Inferior parietal cortex (tissue), 1 donor: Measurements from ENCODE around the gene CHRNB1.

Experiments
- DNase-seq: peaks from one replicate; pipeline ENCODE4 v3.0.0-alpha.2; 2016; ENCODE audit errors: extremely low spot score

Gene CHRNB1

DNA sequence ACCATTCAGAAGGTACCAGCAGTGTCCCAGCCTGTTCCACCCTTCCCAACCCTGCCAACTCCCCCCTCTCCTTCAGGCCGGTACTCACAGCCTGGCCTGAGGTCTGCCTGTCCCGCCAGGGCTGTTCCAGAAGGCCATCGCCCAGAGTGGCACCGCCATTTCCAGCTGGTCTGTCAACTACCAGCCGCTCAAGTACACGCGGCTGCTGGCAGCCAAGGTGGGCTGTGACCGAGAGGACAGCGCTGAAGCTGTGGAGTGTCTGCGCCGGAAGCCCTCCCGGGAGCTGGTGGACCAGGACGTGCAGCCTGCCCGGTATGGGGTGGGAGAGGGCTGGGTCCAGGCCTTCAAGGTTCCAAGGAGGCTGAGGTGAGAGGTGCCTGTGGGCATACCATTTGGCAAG lies 30.0 kb upstream of the CHRNB1 start:
- DNase-seq = no peak

DNA sequence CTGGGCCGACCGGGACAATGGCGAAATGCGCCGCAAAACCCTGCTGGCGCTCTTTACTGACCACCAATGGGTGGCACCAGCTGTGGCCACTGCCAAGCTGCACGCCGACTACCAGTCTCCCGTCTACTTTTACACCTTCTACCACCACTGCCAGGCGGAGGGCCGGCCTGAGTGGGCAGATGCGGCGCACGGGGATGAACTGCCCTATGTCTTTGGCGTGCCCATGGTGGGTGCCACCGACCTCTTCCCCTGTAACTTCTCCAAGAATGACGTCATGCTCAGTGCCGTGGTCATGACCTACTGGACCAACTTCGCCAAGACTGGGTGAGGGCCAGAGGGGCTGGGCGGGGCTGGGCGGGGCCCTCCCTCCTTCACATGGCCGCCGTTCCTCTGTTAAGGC lies 29.1 kb upstream of the CHRNB1 start:
- no peak for DNase-seq

DNA sequence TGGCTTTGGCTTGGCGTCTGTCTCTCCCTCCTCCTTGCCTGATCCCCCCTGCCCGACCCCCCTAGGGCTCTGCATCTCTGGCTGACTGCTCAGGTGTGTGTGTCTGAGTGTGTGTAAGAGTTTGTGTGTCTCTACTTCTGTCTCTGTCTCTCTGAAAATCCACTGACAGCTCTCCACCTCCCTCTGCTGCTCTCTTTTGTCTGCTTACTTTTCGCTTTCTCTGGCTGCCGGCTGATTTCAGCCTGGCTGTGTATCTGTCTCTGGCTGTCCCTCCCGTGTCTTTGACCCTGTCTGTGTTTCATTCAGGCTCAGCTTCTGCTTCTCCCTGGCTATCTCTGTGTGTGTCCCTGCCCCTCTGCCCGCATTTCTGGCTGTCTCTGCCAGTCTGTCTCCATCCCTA lies 28.5 kb upstream of the CHRNB1 start:
- no peak for DNase-seq

DNA sequence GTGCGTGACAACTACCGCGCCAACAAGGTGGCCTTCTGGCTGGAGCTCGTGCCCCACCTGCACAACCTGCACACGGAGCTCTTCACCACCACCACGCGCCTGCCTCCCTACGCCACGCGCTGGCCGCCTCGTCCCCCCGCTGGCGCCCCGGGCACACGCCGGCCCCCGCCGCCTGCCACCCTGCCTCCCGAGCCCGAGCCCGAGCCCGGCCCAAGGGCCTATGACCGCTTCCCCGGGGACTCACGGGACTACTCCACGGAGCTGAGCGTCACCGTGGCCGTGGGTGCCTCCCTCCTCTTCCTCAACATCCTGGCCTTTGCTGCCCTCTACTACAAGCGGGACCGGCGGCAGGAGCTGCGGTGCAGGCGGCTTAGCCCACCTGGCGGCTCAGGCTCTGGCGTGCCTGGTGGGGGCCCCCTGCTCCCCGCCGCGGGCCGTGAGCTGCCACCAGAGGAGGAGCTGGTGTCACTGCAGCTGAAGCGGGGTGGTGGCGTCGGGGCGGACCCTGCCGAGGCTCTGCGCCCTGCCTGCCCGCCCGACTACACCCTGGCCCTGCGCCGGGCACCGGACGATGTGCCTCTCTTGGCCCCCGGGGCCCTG lies 27.7 kb upstream of the CHRNB1 start:
- no peak for DNase-seq

DNA sequence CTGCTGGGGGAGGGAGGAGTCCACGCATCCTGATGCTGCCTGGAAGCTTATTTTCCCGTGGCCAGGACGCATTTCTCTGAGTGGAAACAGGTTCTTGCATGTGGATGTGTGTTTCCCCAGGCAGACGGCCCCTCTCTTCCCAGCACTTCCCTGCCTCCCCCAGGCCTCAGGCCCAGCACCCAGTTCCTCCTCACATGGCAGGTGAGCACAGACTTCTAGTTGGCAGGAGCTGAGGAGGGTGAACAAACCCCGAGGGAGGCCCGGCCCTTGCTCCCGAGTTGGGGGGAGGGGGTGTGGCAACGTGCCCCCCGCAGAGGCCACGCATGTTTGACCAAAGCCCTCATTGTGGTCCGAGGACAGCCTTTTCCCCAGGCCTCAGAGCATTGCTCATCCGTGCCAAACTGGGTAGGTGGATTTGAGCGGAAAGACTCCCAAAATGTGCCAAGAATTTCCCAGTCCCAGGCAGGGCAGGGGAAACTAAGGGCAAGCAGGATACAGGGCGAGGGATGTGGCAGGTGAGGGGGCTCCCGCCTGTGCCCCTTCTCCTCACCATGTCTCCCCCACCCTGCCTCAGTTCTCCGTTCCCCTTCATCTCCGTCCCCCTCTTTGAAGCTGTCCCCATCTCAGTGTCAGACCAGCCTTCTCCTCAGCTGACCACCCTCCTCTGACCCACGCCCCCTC lies 26.2 kb upstream of the CHRNB1 start:
- DNase-seq = no peak

DNA sequence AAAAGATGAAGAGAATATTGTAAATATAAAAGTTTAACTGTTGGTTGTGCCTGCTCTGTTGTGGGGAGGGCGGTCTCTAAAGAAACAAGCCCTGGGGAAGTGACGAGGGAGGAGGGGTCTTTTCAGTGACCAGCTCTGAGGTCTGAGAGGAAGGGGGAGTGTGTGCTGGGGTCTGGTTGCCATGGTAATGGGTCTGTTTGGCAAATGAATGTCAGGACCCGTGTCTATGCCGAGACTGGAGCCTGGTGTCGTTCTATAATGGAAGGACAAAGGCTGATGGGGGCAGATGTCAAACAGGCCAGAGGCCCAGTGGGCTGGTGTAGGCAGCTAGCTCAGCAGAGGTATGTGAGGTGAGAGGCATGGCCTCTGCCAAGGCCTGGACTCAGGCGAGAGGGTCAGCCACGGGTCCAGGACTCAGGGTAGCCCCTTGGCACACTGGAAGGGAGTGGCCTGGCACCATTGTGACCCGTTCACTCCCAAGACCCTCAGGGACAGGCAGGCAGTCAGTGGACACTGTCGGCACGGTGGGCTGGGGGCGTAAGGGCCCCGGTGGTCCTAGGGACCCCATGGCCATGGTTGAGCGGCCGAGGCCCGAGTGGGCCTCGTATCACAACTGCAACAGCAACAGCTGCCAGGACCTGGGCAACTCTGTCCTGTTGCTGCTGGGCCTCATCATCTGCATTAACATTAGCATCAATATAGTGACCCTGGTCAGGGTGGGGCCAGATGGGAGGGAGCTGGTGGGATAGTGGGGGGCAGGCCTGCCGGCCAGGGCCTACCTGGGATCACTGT lies 24.8 kb upstream of the CHRNB1 start, which contains the start of gene SPEM1:
TSS of gene SPEM1 (plus strand) at position 506 of the 792 bp plus-strand sequence. CDS start at position 567, 61 bp downstream.
- DNase-seq = no peak

DNA sequence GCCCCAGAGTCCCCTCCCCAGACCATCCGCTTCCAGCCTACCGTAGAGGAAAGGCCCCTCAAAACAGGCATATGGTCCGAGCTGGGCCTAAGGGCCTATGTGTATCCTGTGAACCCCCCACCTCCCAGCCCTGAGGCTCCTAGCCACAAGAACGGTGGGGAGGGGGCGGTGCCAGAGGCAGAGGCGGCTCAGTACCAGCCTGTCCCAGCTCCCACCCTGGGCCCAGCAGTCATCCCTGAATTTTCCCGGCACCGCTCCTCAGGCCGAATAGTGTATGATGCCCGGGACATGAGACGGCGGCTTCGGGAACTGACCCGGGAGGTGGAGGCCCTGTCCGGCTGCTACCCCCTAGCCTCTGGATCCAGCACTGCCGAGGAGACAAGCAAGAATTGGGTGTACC lies 23.7 kb upstream of the CHRNB1 start:
- no peak for DNase-seq

DNA sequence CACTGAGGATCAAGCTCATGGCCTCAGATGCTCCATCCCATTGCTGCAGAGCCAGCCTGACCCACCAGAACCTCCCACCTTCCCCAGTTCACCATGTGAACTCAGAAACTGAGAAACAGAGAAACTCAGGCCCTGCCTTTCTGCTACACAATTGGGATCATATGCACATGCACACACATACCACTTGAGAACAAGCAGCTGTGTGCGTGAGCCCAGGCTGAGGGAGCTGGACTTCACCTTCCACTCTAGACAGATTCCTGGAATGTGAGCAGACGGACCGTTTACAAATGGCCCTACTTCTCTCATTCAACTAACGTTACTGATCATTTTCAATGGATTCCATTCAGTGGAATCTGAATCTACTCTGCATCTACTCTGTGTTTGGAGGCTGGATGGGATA lies 21.2 kb upstream of the CHRNB1 start:
- no peak for DNase-seq

DNA sequence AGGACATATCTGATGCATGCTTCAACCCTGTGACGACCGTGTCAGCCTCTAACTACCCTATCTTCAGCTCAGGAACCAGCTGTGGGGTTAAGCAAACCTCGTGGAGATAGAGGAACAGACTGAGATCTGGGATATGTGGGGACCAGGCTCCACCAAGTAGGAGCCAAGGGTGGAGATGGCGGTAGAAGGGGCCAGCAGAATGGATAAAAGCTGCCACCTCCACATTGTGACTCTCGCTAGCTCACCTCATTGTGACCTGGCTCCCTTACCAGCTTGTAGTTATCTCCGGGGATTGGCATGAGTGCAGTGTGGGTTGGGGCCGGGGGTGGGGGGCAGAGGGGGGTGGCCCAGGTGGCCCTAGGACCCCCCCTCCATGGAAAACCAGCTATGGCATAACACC lies 19.5 kb upstream of the CHRNB1 start, which contains the start of gene SPEM2:
TSS of gene SPEM2 (plus strand) at position 301 of the 400 bp plus-strand sequence. CDS start at position 374, 73 bp downstream.
- DNase-seq = no peak

DNA sequence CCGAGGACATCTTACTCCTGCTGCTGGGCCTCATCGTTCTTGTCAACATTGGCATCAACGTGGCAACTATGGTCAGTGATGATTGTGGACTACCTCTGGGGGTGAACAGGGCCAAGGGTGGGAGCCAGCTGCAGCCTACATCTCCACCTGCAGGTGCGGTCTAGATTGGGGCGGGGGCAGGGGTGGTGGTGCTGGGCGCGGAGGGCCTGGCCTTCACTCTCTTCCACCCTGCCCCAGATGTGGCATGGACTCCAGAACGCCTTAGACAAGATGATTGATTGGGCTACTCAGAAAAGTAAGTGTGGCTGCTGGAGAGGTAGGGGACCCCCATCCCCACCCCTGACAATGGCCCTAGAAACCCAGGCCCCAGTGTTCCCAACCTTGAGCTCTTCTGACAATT lies 19.1 kb upstream of the CHRNB1 start:
- no peak for DNase-seq

DNA sequence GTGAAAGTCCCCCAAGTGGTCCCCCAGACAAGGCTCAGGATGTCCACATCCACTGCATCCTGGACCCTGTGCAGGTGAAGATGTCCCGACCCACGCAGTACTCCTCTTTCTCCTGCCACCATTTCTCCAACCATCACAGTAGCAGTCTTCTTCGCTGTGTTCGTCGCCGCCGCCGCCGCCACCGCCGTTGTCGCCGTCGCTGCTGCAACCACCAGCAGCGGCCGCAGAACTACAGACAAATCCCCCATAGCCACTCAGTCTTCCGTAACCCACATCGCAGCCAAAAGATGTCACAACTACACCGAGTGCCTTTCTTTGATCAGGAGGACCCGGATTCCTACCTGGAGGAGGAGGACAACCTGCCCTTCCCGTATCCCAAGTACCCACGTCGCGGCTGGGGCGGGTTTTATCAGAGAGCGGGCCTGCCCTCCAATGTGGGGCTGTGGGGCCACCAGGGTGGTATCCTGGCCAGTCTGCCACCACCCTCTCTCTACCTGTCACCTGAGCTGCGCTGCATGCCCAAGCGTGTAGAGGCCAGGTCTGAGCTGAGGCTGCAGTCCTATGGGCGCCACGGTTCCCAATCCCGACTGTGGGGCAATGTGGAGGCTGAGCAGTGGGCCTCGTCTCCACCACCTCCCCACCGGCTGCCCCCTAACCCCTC lies 18.5 kb upstream of the CHRNB1 start:
- DNase-seq = no peak

DNA sequence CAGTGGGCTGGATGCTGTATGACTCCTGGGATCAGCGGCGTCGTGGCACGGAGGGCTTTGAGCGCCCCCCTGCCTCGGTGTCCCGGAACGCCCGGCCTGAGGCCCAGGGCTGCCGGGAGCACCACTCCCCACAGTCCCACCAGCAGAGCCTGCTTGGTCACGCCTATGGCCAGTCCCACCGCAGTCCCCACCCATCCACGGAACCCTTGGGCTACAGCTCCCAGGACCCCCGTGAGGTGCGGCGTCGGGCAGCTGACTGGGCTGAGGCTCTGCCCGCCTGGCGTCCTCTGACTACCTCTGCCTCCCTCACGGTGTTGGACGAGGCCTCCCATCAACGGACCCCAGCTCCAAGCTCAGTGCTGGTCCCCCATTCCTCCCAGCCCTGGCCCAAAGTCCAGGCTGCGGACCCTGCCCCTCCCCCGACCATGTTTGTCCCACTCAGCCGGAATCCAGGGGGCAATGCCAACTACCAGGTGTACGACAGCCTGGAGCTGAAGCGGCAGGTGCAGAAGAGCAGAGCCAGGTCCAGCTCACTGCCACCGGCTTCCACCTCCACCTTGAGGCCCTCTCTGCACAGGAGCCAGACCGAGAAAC lies 17.9 kb upstream of the CHRNB1 start:
- no peak for DNase-seq

DNA sequence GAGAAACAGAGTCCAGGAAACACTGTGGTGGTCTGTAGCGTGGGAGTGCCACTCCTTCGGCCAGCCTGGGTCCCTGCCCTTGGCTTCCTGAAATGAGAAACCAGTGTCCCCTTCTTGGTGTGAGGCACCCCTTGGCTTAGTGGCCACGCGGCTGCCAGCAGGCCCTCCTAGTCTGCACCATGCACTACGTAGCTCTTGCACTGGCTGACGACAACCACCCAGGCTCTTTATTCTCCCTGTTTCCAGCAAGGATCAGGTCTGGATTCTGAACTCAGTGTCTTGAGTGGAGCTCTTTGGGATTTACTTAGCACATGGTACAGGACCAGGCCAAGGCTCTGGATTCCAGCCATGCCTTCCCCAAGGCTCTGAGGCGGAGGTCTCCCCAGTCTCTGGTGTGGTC lies 17.3 kb upstream of the CHRNB1 start:
- DNase-seq = no peak

DNA sequence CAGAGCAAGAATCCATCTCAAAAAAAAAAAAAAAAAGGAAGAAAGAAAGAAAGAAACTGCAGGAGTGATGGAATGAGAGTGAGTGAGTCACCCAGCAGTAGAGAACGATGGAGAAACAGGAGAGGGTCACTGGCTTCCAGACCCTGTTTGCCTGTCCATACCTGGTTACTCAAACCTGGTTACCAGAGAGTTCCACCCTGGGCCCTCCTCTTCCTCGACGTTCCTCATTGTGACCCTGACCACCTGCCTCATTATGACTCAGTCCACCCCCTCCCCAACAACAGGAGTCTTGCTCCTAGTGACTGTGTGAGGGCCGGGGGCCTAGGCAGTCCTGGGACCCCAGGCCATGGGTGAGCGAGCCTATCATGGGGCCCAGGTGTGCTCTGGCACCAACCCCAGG lies 16.3 kb upstream of the CHRNB1 start, which contains the start of gene SPEM3:
TSS of gene SPEM3 (plus strand) at position 301 of the 400 bp plus-strand sequence. CDS start at position 347, 46 bp downstream.
- DNase-seq = no peak

DNA sequence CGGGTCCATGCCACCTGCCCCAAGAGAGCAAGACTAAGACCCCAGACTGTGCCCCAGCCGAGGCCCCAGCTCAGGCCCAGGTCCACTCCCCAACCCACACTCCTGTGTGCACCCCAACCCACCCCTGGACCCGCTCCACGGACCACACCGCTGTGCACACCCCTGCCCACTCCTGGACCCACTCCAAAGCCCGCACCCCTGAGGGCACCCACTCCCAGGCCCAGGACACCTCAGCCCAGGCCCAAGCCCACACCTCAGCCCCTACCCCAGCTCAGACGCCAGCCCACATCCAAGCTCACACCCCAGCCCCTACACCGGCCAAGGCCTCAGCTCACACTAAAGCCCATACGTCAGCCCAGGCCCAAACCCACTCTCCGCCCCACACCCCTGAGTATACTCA lies 15.1 kb upstream of the CHRNB1 start:
- no peak for DNase-seq

DNA sequence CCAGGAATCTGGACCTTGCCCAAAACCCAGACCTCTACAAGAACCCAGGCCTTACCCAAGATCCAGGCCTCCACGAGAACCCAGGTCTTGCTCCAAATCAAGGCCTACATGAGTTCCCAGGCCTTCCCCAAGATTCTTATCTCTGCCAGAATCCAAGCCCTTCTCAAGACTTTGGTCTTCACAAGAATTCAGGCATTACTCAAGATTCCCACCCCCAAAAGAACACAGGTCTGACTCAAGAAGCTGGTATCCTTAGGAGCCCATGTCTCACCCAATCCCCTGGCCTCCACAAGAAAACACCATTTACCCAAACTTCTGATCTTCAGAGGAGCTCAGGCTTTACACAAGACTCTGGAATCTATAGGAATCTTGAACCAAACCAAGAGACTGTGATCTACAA lies 13.6 kb upstream of the CHRNB1 start:
- DNase-seq = no peak

DNA sequence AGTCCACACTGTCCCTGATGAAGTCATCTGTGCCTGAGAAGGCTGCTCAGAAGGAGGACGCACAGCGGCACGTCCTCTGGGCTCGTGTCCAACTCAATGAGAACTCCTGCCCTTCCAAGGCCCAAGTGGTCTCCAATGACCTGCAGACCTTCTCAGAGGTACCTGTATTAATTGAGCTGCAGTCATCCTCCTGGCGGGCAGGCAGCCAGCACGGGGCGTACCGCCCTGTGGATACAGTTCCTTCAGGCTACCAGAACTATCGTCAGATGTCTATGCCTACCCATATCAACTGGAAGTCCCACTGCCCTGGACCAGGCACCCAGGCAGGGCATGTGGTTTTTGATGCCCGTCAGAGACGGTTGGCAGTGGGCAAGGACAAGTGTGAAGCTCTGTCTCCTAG lies 12.6 kb upstream of the CHRNB1 start:
- no peak for DNase-seq

DNA sequence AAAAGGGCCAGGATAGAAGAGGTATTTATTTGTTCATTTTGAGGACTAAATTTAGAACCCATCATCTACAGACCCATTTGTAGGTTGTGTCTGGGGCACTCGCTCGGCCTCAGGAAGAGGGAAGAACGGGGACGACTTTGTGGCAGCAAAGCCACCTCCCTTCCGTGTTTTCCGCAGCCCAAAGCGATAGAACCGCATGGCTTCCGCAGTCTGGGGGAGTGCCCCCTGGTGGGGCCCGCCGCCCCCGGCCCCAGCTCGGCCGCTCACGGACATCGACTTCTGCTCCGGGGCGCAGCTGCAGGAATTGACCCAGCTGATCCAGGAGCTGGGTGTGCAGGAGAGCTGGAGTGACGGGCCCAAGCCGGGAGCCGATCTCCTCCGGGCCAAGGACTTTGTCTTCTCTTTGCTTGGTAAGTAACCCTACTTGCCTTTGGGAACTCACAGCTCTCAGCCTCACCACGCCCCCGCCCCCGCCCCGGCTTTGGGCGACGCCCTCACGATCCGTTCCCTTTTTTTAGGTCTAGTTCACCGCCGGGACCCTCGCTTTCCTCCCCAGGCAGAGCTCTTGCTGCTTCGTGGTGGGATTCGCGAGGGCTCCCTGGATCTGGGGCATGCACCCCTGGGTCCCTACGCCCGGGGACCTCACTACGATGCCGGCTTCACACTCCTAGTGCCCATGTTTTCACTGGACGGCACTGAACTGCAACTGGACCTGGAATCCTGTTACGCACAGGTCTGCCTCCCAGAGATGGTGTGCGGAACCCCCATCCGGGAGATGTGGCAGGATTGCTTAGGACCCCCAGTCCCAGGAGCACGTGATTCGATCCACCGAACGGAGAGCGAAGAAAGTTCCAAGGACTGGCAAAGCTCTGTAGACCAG lies 8.9 kb upstream of the CHRNB1 start:
- no peak for DNase-seq

DNA sequence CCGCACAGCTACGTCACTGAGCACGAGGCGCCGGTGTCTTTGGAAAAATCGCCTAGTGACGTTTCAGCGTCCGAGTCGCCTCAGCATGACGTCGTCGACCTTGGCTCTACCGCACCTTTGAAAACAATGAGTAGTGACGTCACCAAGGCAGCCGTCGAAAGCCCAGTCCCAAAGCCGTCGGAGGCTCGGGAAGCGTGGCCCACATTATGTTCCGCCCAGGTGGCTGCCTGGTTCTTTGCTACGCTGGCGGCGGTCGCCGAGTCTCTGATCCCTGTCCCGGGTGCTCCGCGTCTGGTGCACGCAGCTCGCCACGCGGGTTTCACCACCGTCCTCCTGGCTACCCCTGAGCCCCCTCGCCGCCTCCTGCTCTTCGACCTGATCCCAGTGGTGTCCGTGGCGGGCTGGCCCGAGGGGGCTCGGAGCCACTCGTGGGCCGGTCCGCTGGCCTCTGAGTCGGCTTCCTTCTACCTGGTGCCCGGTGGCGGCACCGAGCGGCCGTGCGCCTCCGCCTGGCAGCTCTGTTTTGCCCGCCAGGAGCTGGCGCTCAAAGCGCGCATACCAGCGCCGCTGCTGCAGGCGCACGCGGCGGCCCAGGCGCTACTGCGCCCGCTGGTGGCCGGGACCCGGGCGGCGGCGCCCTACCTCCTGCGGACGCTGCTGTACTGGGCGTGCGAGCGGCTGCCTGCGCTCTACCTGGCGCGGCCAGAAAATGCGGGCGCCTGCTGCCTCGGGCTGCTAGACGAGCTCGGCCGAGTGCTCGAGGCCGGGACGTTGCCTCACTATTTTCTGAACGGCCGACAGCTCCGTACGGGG lies 8.1 kb upstream of the CHRNB1 start:
- DNase-seq = peak; percentile 40

DNA sequence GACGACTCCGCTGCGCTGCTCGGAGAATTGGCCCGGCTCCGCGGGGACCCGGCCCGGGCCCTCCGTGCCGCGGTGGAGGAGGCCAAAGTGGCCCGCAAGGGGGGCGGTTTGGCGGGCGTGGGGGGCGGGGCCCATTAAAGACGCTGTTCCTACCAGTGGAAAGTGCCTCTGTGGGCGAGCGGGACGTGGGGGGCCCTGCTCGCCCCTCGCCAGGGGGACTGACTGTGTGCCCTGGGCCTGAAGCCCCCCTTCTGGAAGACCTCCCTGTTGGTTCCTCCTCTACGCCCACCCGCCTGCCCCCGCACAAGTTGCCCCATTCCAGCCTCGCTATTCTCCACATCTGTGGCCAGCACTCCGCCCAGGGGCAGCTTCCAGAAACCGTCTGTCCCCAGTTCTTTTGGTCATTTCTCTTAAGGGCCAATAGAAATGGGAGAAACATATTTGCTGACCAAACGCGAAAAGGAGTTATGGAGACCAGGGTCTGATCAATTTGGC lies 7.4 kb upstream of the CHRNB1 start:
- DNase-seq = no peak
